Activated T-helper 9 cell treated with anti-CD3 and anti-CD28 coated beads, Interleukin-2, amount 50 U/mL, for 16 hours (primary cell): ENCODE measurements around the gene ZNF85.
"Not testable (repeated sequence)": the region's sequence is repeated elsewhere in the genome, so short reads cannot be mapped to it uniquely, and the experiment has no call there.

ENCODE experiments used
- DNase-seq: peaks from one replicate; pipeline ENCODE4 v3.0.0-alpha.2; 2020; ENCODE audit warnings: low read depth

The ZNF85 gene

GRCh38 chr19:20923077-20923871, at the start of gene ZNF85:
TSS of gene ZNF85 (plus strand) at chr19:20923251. CDS start at chr19:20923401, 150 bp downstream.
- DNase-seq: peak; percentile 79

- DNase-seq: no peak
Measured at GRCh38 chr19:20879501-20879900, 43.5 kb upstream of the ZNF85 start.

- DNase-seq: no peak
Measured at GRCh38 chr19:20912973-20913372, 10.1 kb upstream of the ZNF85 start.

GRCh38 chr19:20925481-20925880, 2.4 kb downstream of the ZNF85 start:
- DNase-seq: no peak

- DNase-seq: no peak
Measured at GRCh38 chr19:20926796-20927195, 3.7 kb downstream of the ZNF85 start.

GRCh38 chr19:20928371-20928770, 5.3 kb downstream of the ZNF85 start:
- no peak for DNase-seq

- DNase-seq: not testable (repeated sequence)
Measured at GRCh38 chr19:20936322-20936947, 13.4 kb downstream of the ZNF85 start.

- not testable (repeated sequence) for DNase-seq
Measured at GRCh38 chr19:20952561-20953095, 29.6 kb downstream of the ZNF85 start.

GRCh38 chr19:20964798-20965197, 41.7 kb downstream of the ZNF85 start:
- DNase-seq: no peak

- DNase-seq: no peak
Measured at GRCh38 chr19:20968092-20968491, 45.0 kb downstream of the ZNF85 start.

GRCh38 chr19:20969498-20969897, 46.4 kb downstream of the ZNF85 start:
- no peak for DNase-seq

- DNase-seq: no peak
Measured at GRCh38 chr19:20969898-20970297, 46.8 kb downstream of the ZNF85 start.

GRCh38 chr19:20992788-20993187, 69.7 kb downstream of the ZNF85 start:
- DNase-seq: not testable (repeated sequence)

GRCh38 chr19:20999731-21000352, 76.8 kb downstream of the ZNF85 start:
- DNase-seq: peak; percentile 79
